Nephron (organoid): ENCODE data around the gene USP10.
A peak's percentile ranks its signal among the peaks of the same experiment; 100 is the strongest.
"Not testable (repeated sequence)": the region's sequence is repeated elsewhere in the genome, so short reads cannot be mapped to it uniquely, and the experiment has no call there.

Experiments
- H3K27ac Mint-ChIP-seq, 3 experiments: 2 replicates each; pipeline ENCODE4 v1.8.0; 2020; ENCODE audit warnings: mixed read lengths in 3 of 3, mild to moderate bottlenecking in 2 of 3, moderate library complexity in 1 of 3
- H3K27me3 Mint-ChIP-seq: 2 replicates; pipeline ENCODE4 v1.8.0; 2021; ENCODE audit warnings: low read depth, mild to moderate bottlenecking, moderate library complexity, mixed read lengths
- H3K36me3 Mint-ChIP-seq: 2 replicates; pipeline ENCODE4 v1.8.0; 2020; ENCODE audit warnings: low read depth, mixed read lengths
- H3K4me1 Mint-ChIP-seq: 2 replicates; pipeline ENCODE4 v1.8.0; 2020; ENCODE audit warnings: mixed read lengths
- H3K4me3 Mint-ChIP-seq, 3 experiments: 2 replicates each; pipeline ENCODE4 v1.8.0; 2020; ENCODE audit warnings: mild to moderate bottlenecking in 3 of 3, mixed read lengths in 3 of 3, moderate library complexity in 2 of 3
- H3K9me3 Mint-ChIP-seq: 2 replicates; pipeline ENCODE4 v1.8.0; 2020; ENCODE audit warnings: mixed read lengths
- TF ChIP-seq, protein P1 (sequence below), 3 experiments: fragments of 200-600 bp; sonication (generic); IDR thresholded peaks; one replicate each; pipeline ENCODE4 v1.5.0; 2021; ENCODE audit warnings: antibody characterized with exemption in 3 of 3; ENCODE audit not compliant: unreplicated experiment in 3 of 3

Gene USP10

DNA sequence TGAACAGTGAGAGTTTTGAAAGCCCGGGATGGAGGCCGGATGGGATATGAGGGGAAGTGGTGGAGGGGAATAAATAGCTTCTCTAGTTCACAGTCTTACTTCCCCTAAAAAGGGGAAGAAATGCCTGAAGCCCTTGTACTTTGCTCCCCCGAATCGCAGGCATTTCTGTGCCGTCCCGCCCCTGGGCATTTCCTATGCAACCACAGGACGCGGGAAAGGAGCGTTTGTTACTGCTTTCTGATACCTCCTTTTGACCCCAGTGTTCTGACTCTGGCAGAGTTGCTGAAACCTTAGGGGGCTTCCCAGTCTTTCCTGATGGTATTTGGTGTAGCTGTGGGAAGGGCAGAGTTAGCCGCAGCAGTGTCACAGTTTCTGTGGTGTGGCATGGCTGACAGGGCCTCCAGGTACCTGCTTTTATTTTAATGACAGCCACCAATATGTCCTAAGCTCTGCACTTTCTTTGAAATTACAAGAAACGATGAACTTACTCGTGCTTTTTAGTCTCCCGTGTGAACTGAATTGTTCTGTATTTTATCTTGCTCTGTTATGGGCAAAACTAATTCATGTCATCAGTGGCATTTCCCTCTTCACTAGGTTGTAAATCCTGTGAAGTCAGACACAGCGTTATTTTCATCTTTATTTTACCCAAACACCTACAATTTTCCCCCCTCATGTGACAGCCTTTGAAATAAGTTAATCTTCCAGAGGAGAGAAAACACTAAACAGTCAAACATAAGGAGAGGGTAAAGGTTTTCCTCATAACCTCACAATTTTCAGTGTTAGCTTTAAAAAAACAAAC lies 27.1 kb downstream of the USP10 start:
- H3K4me1 Mint-ChIP-seq = peaks cover 69% of the 10 kb centered on the region
- no peaks in the 10 kb centered on the region for H3K9me3 Mint-ChIP-seq
- H3K36me3 Mint-ChIP-seq = peaks cover 7% of the 10 kb centered on the region
- no peak overlapping the region for H3K4me3 Mint-ChIP-seq
- peak overlapping the region in 2 of 3 experiments; percentile 41 to 46 for H3K27ac Mint-ChIP-seq
- no peaks in the 10 kb centered on the region for H3K27me3 Mint-ChIP-seq
- TF ChIP-seq, protein P1, sequence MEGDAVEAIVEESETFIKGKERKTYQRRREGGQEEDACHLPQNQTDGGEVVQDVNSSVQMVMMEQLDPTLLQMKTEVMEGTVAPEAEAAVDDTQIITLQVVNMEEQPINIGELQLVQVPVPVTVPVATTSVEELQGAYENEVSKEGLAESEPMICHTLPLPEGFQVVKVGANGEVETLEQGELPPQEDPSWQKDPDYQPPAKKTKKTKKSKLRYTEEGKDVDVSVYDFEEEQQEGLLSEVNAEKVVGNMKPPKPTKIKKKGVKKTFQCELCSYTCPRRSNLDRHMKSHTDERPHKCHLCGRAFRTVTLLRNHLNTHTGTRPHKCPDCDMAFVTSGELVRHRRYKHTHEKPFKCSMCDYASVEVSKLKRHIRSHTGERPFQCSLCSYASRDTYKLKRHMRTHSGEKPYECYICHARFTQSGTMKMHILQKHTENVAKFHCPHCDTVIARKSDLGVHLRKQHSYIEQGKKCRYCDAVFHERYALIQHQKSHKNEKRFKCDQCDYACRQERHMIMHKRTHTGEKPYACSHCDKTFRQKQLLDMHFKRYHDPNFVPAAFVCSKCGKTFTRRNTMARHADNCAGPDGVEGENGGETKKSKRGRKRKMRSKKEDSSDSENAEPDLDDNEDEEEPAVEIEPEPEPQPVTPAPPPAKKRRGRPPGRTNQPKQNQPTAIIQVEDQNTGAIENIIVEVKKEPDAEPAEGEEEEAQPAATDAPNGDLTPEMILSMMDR (IDR thresholded peaks at IDR 0.05; ENCODE audit: unreplicated experiment in 3 of 3) = no peak

DNA sequence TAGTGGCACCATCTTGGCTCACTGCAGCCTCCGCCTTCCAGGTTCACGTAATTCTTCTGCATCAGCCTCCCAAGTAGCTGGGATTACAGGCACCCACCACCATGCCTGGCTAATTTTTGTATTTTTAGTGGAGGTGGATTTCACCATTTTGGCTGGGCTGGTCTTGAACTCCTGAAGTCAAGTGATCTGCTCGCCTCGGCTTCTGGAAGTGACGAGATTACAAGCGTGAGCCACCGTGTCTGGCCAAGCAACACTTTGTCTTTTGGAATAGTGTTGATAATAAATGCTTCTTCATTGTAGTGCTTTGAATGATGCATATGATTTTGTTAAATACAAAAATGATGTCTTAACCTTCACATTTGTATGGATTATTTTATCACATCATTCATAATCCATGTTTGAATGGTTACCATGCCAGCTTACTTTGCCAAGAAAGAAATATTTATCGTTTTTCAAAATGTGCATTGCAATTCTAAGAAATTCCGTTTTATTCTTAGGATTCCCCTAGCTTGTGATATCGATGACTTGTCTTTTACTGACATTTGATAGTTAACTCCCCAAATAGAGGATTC lies 29.1 kb downstream of the USP10 start:
- Mint-ChIP-seq H3K36me3 (no peaks in the 10 kb centered on the region), H3K9me3 (no peaks in the 10 kb centered on the region), H3K27ac (peak overlapping the region; percentile 32 to 83 (median 79)), H3K4me3 (no peak overlapping the region), H3K27me3 (no peaks in the 10 kb centered on the region), H3K4me1 (peaks cover 69% of the 10 kb centered on the region)
- TF ChIP-seq, protein P1 (IDR thresholded peaks at IDR 0.05; ENCODE audit: unreplicated experiment in 3 of 3) = no peak

DNA sequence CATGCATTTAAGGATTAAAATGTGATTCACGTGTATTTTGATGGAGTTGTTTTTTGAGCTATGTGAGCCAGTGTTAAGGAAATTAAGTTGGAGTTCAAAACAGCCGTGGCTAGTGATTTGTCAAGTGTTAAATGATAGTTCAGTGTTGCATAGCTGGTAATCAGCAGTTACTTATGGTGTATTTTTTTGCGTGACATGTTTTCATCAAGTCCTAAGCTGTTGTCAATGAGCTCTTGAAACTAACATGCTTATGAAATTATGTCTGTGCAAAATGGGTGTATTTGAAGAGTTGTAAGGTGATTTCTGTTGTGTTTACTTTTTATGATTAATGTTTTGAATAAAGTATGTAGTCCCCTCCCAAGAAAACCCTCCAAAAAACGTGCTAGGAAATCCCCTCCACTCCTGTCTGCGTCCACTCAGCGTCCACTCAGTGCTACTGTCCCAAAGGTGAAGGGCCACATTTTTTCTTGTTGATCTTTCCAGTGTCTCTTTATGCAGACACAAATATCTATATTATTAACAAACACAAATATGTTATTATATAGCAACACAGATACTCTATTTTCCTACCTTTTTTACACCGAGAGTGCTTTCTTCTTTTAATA lies 30.0 kb downstream of the USP10 start:
- H3K36me3 Mint-ChIP-seq = no peaks in the 10 kb centered on the region
- H3K27me3 Mint-ChIP-seq = no peaks in the 10 kb centered on the region
- no peaks in the 10 kb centered on the region for H3K9me3 Mint-ChIP-seq
- peaks cover 67% of the 10 kb centered on the region for H3K4me1 Mint-ChIP-seq
- TF ChIP-seq, protein P1 (IDR thresholded peaks at IDR 0.05; ENCODE audit: unreplicated experiment in 3 of 3) = no peak
- no peak overlapping the region for H3K4me3 Mint-ChIP-seq
- peak overlapping the region; percentile 32 to 83 (median 79) for H3K27ac Mint-ChIP-seq

DNA sequence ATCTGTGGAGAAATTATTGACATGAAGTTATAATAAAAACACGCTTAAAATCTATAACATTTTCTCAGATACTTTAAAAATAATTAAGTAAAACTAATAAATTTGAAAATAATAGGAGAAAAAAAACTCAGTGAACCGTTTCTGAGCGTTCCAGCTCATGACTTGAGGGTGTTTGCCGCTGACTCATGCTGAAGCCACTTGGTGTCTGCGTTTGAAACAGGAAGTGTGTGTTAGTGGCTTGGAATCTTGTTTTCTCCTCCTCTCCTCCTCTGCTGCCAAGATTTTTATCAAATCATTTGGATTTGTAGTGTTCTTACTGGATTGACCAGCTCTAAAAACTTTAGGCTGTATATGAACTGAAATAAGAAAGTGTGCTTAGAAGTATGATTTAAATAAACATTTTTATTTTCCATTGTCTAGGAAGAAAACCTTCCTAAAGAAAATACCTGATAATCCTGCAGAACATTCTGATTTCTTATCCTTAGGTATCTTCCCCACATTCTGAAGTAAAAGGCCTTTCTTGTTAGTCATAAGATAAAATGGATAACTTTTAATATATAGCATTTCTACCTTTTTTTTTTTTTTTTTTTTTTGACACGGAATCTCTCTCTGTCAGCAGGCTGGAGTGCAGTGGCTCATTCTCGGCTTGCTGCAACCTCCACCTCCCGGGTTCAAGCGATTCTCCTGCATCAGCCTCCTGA lies 30.8 kb downstream of the USP10 start:
- no peaks in the 10 kb centered on the region for H3K27me3 Mint-ChIP-seq
- H3K27ac Mint-ChIP-seq = peak overlapping the region; percentile 79 to 83 (median 83)
- peak overlapping the region in 2 of 3 experiments; percentile 4 to 34 for H3K4me3 Mint-ChIP-seq
- peaks cover 62% of the 10 kb centered on the region for H3K4me1 Mint-ChIP-seq
- H3K36me3 Mint-ChIP-seq = peaks cover 2% of the 10 kb centered on the region
- TF ChIP-seq, protein P1 (IDR thresholded peaks at IDR 0.05; ENCODE audit: unreplicated experiment in 3 of 3) = no peak
- no peaks in the 10 kb centered on the region for H3K9me3 Mint-ChIP-seq

GRCh38 chr16:84732332-84732673 lies 32.5 kb downstream of the USP10 start:
- H3K27me3 Mint-ChIP-seq, H3K4me3 Mint-ChIP-seq: not testable (repeated sequence)
- peaks cover 18% of the 10 kb centered on the region for H3K36me3 Mint-ChIP-seq

DNA sequence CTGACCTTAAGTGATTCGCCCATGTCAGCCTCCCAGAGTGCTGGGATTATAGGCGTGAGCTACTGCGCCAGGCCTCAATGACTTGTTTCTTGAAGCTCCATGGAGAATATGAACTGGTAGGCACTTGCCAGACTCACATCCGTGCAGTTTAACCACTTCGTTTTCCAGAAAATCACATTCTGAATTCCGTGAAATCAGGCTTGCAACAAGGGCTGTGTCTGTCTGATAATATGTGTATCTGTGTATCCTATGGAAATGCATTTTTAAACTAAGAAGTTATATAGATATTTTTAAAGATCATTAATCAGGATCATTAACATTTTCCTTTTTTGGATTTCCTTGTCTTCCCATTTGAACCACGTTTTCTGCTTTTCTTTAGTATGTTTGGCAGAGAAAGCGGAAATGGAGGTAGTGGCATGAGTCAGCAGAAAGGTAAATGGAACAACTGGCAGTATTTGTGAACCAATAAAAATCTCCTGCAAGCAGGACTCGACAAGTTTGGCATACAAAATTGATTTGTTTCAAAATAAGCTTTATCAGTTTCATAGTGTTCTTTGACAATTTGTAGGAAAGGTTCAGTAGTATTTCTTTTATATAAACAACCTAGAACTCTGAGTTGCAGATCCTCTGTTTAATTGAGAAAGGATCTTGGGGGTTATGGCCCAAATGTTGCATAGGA lies 33.0 kb downstream of the USP10 start:
- peaks cover 58% of the 10 kb centered on the region for H3K4me1 Mint-ChIP-seq
- no peaks in the 10 kb centered on the region for H3K9me3 Mint-ChIP-seq
- no peak overlapping the region for H3K4me3 Mint-ChIP-seq
- peaks cover 18% of the 10 kb centered on the region for H3K36me3 Mint-ChIP-seq
- TF ChIP-seq, protein P1 (IDR thresholded peaks at IDR 0.05; ENCODE audit: unreplicated experiment in 3 of 3) = no peak
- H3K27me3 Mint-ChIP-seq = no peaks in the 10 kb centered on the region
- H3K27ac Mint-ChIP-seq = no peak overlapping the region

More at GRCh38 chr16:84732332-84732673, 32.5 kb downstream of the USP10 start:
- not testable (repeated sequence) for H3K9me3 Mint-ChIP-seq, H3K27ac Mint-ChIP-seq
- peaks cover 63% of the 10 kb centered on the region for H3K4me1 Mint-ChIP-seq
